ENCODE results near the gene ST3GAL4. TPM values are rescaled to one million over a fixed set of nuclear protein-coding genes. Genes with fewer than 3 reads are reported as not detected.

Gene ST3GAL4
- total RNA-seq, 2 experiments from 2014 or later: 9.8 to 10.7 TPM

DNA sequence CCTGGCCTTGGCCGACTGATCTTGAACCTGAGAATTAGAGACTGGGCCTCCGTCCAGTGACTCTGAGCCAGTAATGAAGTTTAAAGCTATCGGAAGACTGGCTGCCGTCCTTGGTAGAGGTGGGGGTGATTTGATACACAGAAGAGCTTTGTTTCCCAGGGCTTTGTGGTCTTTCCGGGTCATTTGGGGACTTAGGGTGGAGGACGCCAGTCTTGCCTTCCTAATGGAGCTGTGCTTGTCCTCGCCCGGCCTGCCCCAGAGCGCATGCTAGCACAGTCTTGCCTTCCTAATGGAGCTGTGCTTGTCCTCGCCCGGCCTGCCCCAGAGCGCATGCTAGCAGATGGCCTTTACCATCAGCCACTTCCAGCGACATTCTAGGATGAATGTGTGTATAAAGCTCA is 65.8 kb downstream of the ST3GAL4 start:
- H3K4me3 Mint-ChIP-seq: no peak overlapping the region
- no peaks in the 10 kb centered on the region for H3K9me3 Mint-ChIP-seq
- intact Hi-C loops (cut with micrococcal nuclease): no loop called here
- H3K27me3 Mint-ChIP-seq: no peaks in the 10 kb centered on the region
- POLR2A ChIA-PET: no interaction called here
- DNase-seq: no peak
- CTCF ChIA-PET: no interaction called here
- H3K36me3 Mint-ChIP-seq: no peaks in the 10 kb centered on the region
- peaks cover 3% of the 10 kb centered on the region for H3K4me1 Mint-ChIP-seq (ENCODE audit: low read depth)
- H3K27ac Mint-ChIP-seq: no peak overlapping the region

DNA sequence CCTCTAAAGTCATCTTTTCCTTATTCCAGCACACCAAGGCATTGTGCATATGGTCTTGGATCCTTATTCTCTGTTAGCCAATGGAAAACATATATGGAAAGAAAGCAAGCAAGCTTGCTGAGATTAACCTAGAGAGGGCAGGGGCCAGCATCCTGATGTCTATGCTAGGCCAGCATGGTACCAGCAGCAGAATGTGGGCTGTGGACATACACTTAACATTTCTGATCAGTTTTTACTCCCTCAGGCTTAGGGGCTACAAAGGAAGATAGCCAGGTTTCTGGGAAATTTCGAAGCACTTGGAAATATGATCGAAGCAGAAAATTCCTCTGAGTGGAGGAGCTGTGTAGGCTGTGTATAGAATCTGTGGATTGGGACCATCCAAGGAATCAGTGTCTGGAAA is 67.0 kb downstream of the ST3GAL4 start:
- CTCF ChIA-PET: interaction anchor here (1.3 kb wide), 1 partner anchor 58 kb away, joined by 4 read pairs; no protein-coding TSS in a partner anchor
- no peak for DNase-seq
- Mint-ChIP-seq H3K27ac (no peak overlapping the region), H3K9me3 (no peaks in the 10 kb centered on the region), H3K36me3 (no peaks in the 10 kb centered on the region), H3K4me1 (ENCODE audit: low read depth) (peaks cover 2% of the 10 kb centered on the region), H3K4me3 (no peak overlapping the region), H3K27me3 (no peaks in the 10 kb centered on the region)
- POLR2A ChIA-PET: no interaction called here
- intact Hi-C loops (cut with micrococcal nuclease): no loop called here

DNA sequence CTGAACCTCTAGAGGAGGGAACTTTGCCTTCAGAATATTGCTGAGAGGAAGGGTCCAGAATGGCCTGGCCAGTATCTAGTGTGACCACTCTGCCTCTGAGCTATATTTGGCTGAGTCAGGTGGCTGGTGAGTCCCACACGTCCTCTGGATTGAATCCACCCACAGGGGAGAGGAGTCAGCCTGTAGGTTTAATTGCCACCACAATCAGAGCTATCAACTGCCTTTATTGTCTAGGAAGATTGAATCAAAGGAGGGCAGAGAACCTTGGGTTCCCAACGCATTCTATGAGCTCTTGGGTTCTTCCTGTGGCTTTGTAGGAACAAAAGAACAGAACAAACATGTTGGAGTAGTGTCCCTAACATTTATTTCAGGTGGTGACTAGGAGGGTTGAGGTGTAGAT is 67.7 kb downstream of the ST3GAL4 start:
- no peaks in the 10 kb centered on the region for H3K27me3 Mint-ChIP-seq
- H3K27ac Mint-ChIP-seq: no peak overlapping the region
- no peaks in the 10 kb centered on the region for H3K36me3 Mint-ChIP-seq
- H3K9me3 Mint-ChIP-seq: no peaks in the 10 kb centered on the region
- ChIA-PET POLR2A (no interaction called here), CTCF (interaction anchor here (1.3 kb wide), 1 partner anchor 58 kb away, joined by 4 read pairs; no protein-coding TSS in a partner anchor)
- no peak for DNase-seq
- H3K4me3 Mint-ChIP-seq: no peak overlapping the region
- peaks cover 2% of the 10 kb centered on the region for H3K4me1 Mint-ChIP-seq (ENCODE audit: low read depth)
- intact Hi-C loops (cut with micrococcal nuclease): no loop called here

DNA sequence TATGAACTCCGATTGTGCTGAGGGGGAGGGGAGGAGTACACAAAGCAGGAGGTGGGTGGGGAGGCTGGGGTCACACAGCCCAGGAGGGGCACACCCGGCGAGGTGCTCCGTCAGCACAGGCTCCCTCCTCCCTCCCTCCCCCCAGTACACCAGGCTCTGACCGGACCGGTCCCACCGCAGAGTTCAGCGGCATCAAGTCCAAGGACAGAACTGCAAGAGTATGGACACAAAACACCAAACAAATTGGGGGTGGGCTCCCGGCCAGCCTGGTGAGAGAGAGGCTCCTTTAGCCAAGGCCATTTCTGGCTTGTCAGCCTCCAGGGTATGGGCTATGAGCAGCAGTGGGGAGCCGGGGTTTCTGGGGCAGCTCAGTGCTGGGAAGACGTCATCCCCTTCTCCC is 68.3 kb downstream of the ST3GAL4 start:
- POLR2A ChIA-PET: no interaction called here
- intact Hi-C loops (cut with micrococcal nuclease): no loop called here
- CTCF ChIA-PET: interaction anchor here (1.3 kb wide), 1 partner anchor 57 kb away, joined by 4 read pairs; no protein-coding TSS in a partner anchor
- Mint-ChIP-seq H3K27ac (no peak overlapping the region), H3K36me3 (no peaks in the 10 kb centered on the region), H3K4me1 (ENCODE audit: low read depth) (peaks cover 2% of the 10 kb centered on the region), H3K27me3 (no peaks in the 10 kb centered on the region), H3K9me3 (no peaks in the 10 kb centered on the region), H3K4me3 (no peak overlapping the region)
- no peak for DNase-seq

DNA sequence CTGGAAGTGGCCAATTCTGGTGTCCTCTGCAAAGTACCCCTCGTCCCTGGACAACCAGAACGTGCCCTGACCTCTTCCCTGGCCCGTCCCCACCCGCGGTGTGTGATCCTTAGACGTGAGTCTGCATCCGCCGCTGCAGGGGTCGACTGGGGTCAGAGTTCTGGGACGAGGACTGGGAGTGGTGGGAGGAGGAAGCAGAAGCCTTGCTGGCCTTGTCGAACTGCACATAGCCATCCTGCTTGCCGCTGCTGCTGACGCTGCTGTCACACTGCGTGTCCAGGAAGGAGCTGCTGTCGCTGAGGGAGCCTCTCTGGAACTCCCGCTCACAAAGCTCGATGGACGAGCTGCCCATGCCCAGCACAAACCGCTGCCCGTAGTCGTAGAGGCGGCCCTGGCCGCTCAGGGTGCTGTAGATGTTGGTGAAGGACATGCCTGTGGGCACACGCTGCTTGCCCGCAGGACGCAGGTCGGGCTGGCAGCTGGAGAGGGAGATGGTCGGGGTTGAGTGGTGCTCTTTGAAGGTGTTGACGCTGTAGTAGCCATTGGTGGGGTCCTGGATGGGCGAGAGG is 69.1 kb downstream of the ST3GAL4 start:
- CTCF ChIA-PET: no interaction called here
- POLR2A ChIA-PET: no interaction called here
- H3K36me3 Mint-ChIP-seq: no peaks in the 10 kb centered on the region
- no peak overlapping the region for H3K27ac Mint-ChIP-seq
- no peak overlapping the region for H3K4me3 Mint-ChIP-seq
- intact Hi-C loops (cut with micrococcal nuclease): no loop called here
- no peaks in the 10 kb centered on the region for H3K9me3 Mint-ChIP-seq
- H3K4me1 Mint-ChIP-seq (ENCODE audit: low read depth): peaks cover 2% of the 10 kb centered on the region
- no peak for DNase-seq
- H3K27me3 Mint-ChIP-seq: no peaks in the 10 kb centered on the region

DNA sequence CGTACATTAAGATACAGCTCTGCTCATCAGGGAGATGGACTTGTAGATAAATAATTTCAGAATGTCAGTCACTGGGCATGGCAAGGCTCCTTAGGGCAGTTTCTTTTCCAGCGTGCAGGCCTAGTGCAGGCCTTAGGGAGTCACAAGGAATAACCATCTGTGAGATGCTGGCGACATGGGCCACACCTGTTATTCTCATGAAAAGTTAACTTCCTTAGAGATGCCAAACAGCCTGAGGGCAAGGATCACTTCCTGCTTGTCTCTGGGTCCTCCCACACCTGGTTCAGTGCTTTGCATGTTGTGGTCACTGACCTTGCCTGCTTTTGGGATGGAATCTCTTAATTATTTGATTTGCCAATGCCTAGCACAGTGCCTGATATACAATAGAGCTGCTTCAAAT is 70.6 kb downstream of the ST3GAL4 start:
- ChIA-PET POLR2A (no interaction called here), CTCF (no interaction called here)
- Mint-ChIP-seq H3K27ac (no peak overlapping the region), H3K36me3 (no peaks in the 10 kb centered on the region), H3K4me3 (no peak overlapping the region), H3K4me1 (ENCODE audit: low read depth) (no peaks in the 10 kb centered on the region), H3K9me3 (no peaks in the 10 kb centered on the region), H3K27me3 (no peaks in the 10 kb centered on the region)
- intact Hi-C loops (cut with micrococcal nuclease): no loop called here
- DNase-seq: no peak

DNA sequence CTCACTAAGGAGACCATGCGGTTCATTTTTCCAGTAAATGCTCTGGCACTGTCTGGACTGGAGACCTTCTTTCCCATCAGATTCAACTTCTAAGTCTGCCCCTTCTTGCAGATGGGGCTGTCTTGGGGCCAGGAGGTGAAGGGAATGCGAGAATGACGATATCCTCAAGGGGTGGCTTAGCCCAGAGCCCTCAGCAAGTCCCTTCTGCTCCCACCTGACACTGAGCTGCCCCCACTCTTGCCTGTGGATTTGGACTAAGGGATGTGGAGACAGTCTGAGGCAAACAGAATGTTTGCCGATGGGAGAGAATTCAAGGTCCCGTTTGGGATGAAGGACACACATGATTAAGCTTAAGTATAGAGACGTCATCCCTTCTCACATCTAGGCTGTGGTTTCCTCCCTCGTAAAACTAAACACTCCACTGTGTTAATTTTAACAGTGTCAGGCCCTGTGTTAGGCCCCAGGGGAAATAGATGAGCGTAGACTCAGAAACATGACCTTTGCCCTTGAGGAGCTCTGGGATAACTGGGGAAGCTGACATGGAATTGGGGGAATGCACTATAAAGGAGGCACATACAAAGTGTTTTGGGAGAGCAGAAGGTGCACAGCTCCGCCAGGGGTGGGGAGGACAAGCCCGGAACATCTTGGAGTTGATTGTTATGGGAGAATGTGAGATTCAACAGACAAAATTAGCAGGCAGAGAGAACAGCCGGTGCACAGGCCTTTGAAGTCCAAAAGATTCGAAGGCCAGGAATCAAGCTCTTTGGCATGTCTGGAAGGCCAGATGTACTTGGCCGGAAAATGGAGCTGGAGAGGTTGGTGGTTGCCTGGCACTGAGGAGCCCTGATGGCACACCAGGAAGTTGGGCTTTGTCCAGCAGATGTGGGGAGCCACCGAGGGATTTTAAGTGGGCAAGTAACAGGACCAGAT is 71.6 kb downstream of the ST3GAL4 start:
- Mint-ChIP-seq H3K9me3 (no peaks in the 10 kb centered on the region), H3K36me3 (no peaks in the 10 kb centered on the region), H3K4me3 (no peak overlapping the region), H3K27ac (no peak overlapping the region), H3K27me3 (no peaks in the 10 kb centered on the region), H3K4me1 (ENCODE audit: low read depth) (no peaks in the 10 kb centered on the region)
- no peak for DNase-seq
- ChIA-PET CTCF (interaction anchor here (0.9 to 1.5 kb wide), 2 partner anchors 14 to 54 kb away, joined by 4 to 5 read pairs; no protein-coding TSS in a partner anchor), POLR2A (no interaction called here)
- intact Hi-C loops (cut with micrococcal nuclease): no loop called here

DNA sequence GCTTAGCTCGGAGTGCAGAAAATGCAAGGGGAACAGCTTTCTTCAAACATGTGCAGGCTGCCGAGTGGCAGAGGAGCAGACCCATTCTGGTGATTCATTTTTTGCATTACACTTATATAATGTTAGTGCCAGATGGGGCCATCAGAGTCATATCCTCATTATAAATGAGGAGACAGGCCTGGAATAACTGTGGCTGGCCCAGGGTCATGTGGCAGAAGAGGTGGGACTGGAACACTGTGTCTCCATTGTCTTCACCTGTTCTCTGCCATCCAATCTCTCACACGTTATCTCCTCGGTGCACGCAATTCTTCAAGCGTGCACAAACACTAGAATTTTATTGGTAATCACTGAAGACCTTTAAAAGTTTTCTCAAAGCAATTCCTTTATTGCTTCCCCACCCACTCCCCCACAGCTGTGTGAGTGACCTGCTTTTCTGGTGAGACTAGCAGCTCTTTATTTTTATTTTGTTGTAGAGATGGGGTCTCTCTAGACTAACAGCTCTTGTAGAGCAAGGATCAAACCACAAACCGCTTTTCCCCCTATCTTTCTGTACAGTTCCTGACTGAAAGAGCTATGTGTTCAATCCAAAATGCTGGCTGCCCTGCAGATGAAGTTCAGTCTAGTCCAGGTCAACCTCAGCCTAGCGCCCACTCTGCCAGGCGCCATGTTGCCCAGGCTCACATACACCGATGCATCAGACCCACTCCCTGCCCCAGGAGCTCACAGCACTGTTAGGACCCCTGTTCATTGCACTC is 75.3 kb downstream of the ST3GAL4 start:
- CTCF ChIA-PET: no interaction called here

DNA sequence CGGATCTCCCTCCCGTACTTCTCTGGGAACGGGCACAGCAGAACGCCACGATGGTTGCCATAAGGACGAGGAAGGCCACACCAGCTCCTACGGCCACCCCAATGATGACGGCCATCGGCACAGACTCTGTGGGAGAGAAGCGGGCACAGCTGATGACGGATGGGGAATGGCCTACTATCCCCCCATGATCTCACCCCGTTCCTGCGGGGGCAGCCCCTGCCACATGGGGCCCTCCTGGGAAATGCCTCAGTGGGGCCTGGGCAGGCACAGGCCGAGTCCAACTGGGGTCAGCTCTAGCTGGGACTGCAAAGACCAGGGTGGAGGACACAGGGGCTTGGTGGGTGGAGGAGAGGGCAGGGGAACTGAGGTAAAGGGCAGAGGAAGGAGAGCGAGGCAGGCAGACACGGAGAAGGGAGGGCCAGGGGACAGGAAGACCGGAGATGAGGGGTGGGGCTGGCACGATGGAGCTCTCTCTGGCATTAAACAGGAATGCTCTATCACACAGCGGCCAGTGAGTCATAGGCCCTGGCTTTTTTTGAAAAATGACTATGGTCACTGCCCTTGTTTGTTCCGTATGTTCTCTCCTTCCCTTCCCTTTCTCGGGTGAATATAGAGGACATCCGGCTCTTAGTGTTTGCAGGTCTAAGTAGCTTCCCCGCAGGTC is 76.0 kb downstream of the ST3GAL4 start:
- DNase-seq: no peak
- no peak overlapping the region for H3K4me3 Mint-ChIP-seq
- H3K36me3 Mint-ChIP-seq: no peaks in the 10 kb centered on the region
- H3K9me3 Mint-ChIP-seq: no peaks in the 10 kb centered on the region
- H3K27ac Mint-ChIP-seq: no peak overlapping the region
- no peaks in the 10 kb centered on the region for H3K27me3 Mint-ChIP-seq
- ChIA-PET CTCF (interaction anchor here (1.0 kb wide), 1 partner anchor 9 kb away, joined by 4 read pairs; no protein-coding TSS in a partner anchor), POLR2A (no interaction called here)
- intact Hi-C loops (cut with micrococcal nuclease): no loop called here
- H3K4me1 Mint-ChIP-seq (ENCODE audit: low read depth): no peaks in the 10 kb centered on the region

More for the DNA sequence above, 75.3 kb downstream of the ST3GAL4 start:
- intact Hi-C loops (cut with micrococcal nuclease): no loop called here
- no peaks in the 10 kb centered on the region for H3K4me1 Mint-ChIP-seq (ENCODE audit: low read depth)
- no peak overlapping the region for H3K27ac Mint-ChIP-seq
- H3K9me3 Mint-ChIP-seq: no peaks in the 10 kb centered on the region
- no peak for DNase-seq
- no peaks in the 10 kb centered on the region for H3K36me3 Mint-ChIP-seq
- H3K4me3 Mint-ChIP-seq: no peak overlapping the region
- H3K27me3 Mint-ChIP-seq: no peaks in the 10 kb centered on the region
- POLR2A ChIA-PET: no interaction called here

DNA sequence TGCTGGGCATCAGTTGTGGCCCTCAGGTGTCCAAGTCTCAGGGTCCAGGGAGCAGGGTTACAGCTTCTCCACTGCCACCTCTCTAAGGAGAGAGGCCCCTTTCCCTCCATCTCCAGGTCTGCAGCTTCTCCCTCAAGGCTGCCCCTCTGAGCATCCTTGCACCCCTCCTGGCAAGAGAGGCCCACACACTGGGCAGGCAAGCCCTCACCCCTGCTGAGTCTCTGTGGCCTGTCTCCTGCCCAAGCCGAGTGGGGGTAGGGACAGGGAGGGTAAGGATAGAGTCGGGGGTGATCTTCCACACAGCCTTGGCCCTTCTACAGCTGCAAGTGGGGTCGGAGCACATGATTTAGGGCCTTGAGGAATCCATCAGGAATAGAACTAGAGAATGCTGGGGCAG is 76.6 kb downstream of the ST3GAL4 start:
- Mint-ChIP-seq H3K36me3 (no peaks in the 10 kb centered on the region), H3K27me3 (no peaks in the 10 kb centered on the region), H3K27ac (no peak overlapping the region), H3K9me3 (no peaks in the 10 kb centered on the region), H3K4me1 (ENCODE audit: low read depth) (no peaks in the 10 kb centered on the region), H3K4me3 (no peak overlapping the region)
- DNase-seq: no peak
- POLR2A ChIA-PET: no interaction called here
- CTCF ChIA-PET: interaction anchor here (1.0 kb wide), 1 partner anchor 9 kb away, joined by 4 read pairs; no protein-coding TSS in a partner anchor
- intact Hi-C loops (cut with micrococcal nuclease): no loop called here

DNA sequence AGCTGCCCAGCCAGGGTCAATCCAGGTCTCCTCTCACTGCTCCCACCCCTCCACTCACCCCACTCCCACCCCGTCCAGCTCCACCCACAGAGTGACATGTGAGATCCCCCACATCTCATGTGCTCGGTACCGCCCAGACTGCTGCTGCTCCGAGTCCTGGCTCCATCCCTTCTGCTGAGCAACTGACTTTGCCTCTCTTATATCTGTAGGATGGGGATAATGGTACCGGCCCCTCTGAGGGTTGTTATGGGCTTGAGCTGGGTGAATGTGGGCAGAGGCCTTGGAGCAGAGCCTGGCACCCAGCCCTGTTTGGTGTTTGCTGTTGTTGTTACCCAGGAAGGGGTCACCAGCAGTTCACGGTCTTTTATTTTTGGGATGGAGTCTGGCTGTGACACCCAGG is 77.0 kb downstream of the ST3GAL4 start:
- no peaks in the 10 kb centered on the region for H3K27me3 Mint-ChIP-seq
- H3K9me3 Mint-ChIP-seq: no peaks in the 10 kb centered on the region
- no peak for DNase-seq
- CTCF ChIA-PET: interaction anchor here (1.0 to 1.2 kb wide), 3 partner anchors 8 to 16 kb away, joined by 3 to 4 read pairs (median 3); no protein-coding TSS in a partner anchor
- intact Hi-C loops (cut with micrococcal nuclease): no loop called here
- H3K4me3 Mint-ChIP-seq: no peak overlapping the region
- POLR2A ChIA-PET: no interaction called here
- H3K4me1 Mint-ChIP-seq (ENCODE audit: low read depth): no peaks in the 10 kb centered on the region
- H3K36me3 Mint-ChIP-seq: no peaks in the 10 kb centered on the region
- no peak overlapping the region for H3K27ac Mint-ChIP-seq

All from activated CD4-positive, alpha-beta memory T cell treated with anti-CD3 and anti-CD28 coated beads for 36 hours (primary cell).